Sigmoid colon (tissue), 4 donors: Measurements from ENCODE around the gene DNAH3.

Source experiments
- CTCF ChIP-seq, 4 experiments: fragments of 450-650 bp in 3 of 4; fragments of 200-600 bp in 1 of 4; IDR thresholded peaks; one replicate each; pipeline ENCODE4 v1.5.1; 2016 to 2019; ENCODE audit warnings: antibody characterized with exemption in 4 of 4, mild to moderate bottlenecking in 3 of 4, moderate library complexity in 2 of 4
- EP300 ChIP-seq, 4 donors: sonication (generic); formaldehyde crosslinking; IDR thresholded peaks; one replicate each; pipeline ENCODE4 v1.6.1; 2017; ENCODE audit warnings: antibody characterized with exemption in 4 of 4
- POLR2A ChIP-seq, 2 donors: fragments of 450-650 bp; IDR thresholded peaks; one replicate each; pipeline ENCODE4 v1.6.1; 2016; ENCODE audit warnings: antibody characterized with exemption in 2 of 2, mild to moderate bottlenecking in 2 of 2, moderate library complexity in 2 of 2
- POLR2AphosphoS5 ChIP-seq, 4 donors: sonication (generic); formaldehyde crosslinking; IDR thresholded peaks; one replicate each; pipeline ENCODE4 v1.6.1; 2017; ENCODE audit warnings: antibody characterized with exemption in 4 of 4

- TF ChIP-seq CTCF (IDR thresholded peaks at IDR 0.05) (no peak), POLR2A (IDR thresholded peaks at IDR 0.05) (no peak), EP300 (IDR thresholded peaks at IDR 0.05) (no peak), POLR2AphosphoS5 (IDR thresholded peaks at IDR 0.05) (peak in 1 of 4 donors; percentile 9)
Observed at GRCh38 chr16:21159281-21159951, 8.8 kb upstream of the DNAH3 start.
